ENCODE results near the gene ZMAT3.
A peak's percentile ranks its signal among the peaks of the same experiment; 100 is the strongest.

Gene ZMAT3

GRCh38 chr3:179018808-179019207, 52.8 kb downstream of the ZMAT3 start:
- DNase-seq = no peak

- DNase-seq = no peak
Observed at GRCh38 chr3:179016979-179017670, 54.5 kb downstream of the ZMAT3 start.

GRCh38 chr3:179015551-179016020, 56.0 kb downstream of the ZMAT3 start:
- peak; percentile 69 for DNase-seq

GRCh38 chr3:179005706-179006105, 65.9 kb downstream of the ZMAT3 start:
- no peak for DNase-seq

GRCh38 chr3:179005213-179005612, 66.4 kb downstream of the ZMAT3 start:
- no peak for DNase-seq

GRCh38 chr3:179000659-179001058, 71.0 kb downstream of the ZMAT3 start:
- no peak for DNase-seq

- no peak for DNase-seq
Observed at GRCh38 chr3:179000144-179000543, 71.5 kb downstream of the ZMAT3 start.

GRCh38 chr3:178996399-178996798, 75.2 kb downstream of the ZMAT3 start:
- no peak for DNase-seq

GRCh38 chr3:178990293-178990692, 81.3 kb downstream of the ZMAT3 start:
- no peak for DNase-seq

GRCh38 chr3:178989821-178990220, 81.8 kb downstream of the ZMAT3 start:
- DNase-seq = no peak

GRCh38 chr3:178987745-178988144, 83.9 kb downstream of the ZMAT3 start:
- DNase-seq = no peak

- DNase-seq = no peak
Observed at GRCh38 chr3:178986456-178986855, 85.2 kb downstream of the ZMAT3 start.

- DNase-seq = no peak
Observed at GRCh38 chr3:178982137-178982536, 89.5 kb downstream of the ZMAT3 start.

- no peak for DNase-seq
Observed at GRCh38 chr3:178975320-178975719, 96.3 kb downstream of the ZMAT3 start.

- DNase-seq = no peak
Observed at GRCh38 chr3:178971614-178972013, 100.0 kb downstream of the ZMAT3 start.

- DNase-seq = no peak
Observed at GRCh38 chr3:178969004-178969700, 102.5 kb downstream of the ZMAT3 start.

Data from NCI-H1436 (cell line).